Measurements from ENCODE around the gene PDZRN3. TPM values are rescaled to one million over a fixed set of nuclear protein-coding genes. Genes with fewer than 3 reads are reported as not detected.

Gene PDZRN3
- total RNA-seq, 1 experiment from 2014 or later: 0.17 TPM

DNA sequence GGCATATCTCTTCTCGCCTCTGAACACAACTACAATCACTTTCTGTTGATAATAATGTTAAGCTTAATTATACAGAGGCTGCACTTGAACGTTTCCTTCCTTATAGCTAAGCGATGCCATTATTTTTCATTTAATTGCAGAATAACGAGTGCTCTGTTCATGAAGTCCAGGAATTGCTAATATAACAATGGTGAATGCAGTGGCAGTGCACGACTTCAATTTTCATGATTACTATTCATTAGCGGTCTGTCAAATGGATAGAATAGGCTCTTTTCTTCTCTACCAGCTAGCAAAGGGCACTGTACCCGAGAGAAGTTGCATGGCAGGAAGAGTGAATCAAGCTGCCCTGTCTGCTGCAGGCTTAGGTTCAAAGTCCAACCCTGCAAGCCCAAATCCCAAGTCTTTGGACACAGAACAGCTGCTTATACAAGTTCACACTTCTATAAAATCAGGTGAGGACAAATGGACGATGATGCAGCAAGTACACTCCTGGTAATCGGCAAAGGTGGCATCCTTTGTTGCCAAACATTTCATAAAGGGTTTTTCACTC is 75.6 kb downstream of the PDZRN3 start:
- no peaks in the 10 kb centered on the region for H3K4me1 ChIP-seq (ENCODE audit: control insufficient read depth in 1 of 2, insufficient read depth in 2 of 2, low read length in 2 of 2)
- ChIA-PET POLR2A (no interaction called here), CTCF (no interaction called here), RAD21 (ENCODE audit: low non-redundant PET in 1 of 2, low total read pairs in 2 of 2, uncharacterized antibody in 2 of 2, unreplicated experiment in 2 of 2) (no interaction called here)
- H3K9me2 ChIP-seq (ENCODE audit: insufficient read depth): no peaks in the 10 kb centered on the region
- no peaks in the 10 kb centered on the region for H3K9me3 ChIP-seq (ENCODE audit: control insufficient read depth in 1 of 2, insufficient read depth in 1 of 2, low read depth in 1 of 2, low read length in 2 of 2)
- no TSS peak for BruUV-seq (replicated peaks)
- H4K20me1 ChIP-seq (ENCODE audit: insufficient read depth): no peaks in the 10 kb centered on the region
- H3K36me3 ChIP-seq (ENCODE audit: control insufficient read depth in 1 of 2, insufficient read depth in 2 of 2, low read length in 2 of 2): no peaks in the 10 kb centered on the region
- DNase-seq (ENCODE audit: low read depth, low spot score) (no peak), ATAC-seq (no peak)
- no peak overlapping the region for H3K9ac ChIP-seq (ENCODE audit: low read length)
- no peak overlapping the region for H3K4me2 ChIP-seq (ENCODE audit: low read length)
- TF ChIP-seq FOSL1 (IDR thresholded peaks at IDR 0.05; ENCODE audit: low read depth) (no peak), POLR2A (IDR thresholded peaks at IDR 0.05; ENCODE audit: borderline replicate concordance, extremely low read depth, insufficient read depth, insufficient read length) (no peak), EGR1 (IDR thresholded peaks at IDR 0.05; ENCODE audit: low read depth) (no peak), ZNF274 (IDR thresholded peaks at IDR 0.05; ENCODE audit: low read depth, low read length) (no peak), EZH2phosphoT487 (IDR thresholded peaks at IDR 0.05; ENCODE audit: borderline replicate concordance) (no peak), ATF3 (IDR thresholded peaks at IDR 0.05) (no peak), REST (IDR thresholded peaks at IDR 0.05; ENCODE audit: low read depth) (no peak), POLR2AphosphoS5 (IDR thresholded peaks at IDR 0.05; ENCODE audit: low read depth, low read length) (no peak)
- no peak overlapping the region for H3K4me3 ChIP-seq (replicated peaks in 1 of 2; ENCODE audit: low read depth in 1 of 2, low read length in 2 of 2)
- H3K79me2 ChIP-seq (ENCODE audit: insufficient read depth, low read length): no peaks in the 10 kb centered on the region
- H3K27me3 ChIP-seq (ENCODE audit: insufficient read depth, low read length): no peaks in the 10 kb centered on the region
- H3K27ac ChIP-seq (ENCODE audit: low read depth, low read length): no peak overlapping the region
- no peak overlapping the region for H2AFZ ChIP-seq (ENCODE audit: low read depth, low read length, poor library complexity, severe bottlenecking)
- intact Hi-C loops (cut with micrococcal nuclease): no loop called here

Data from HCT116 (cell line).